Stimulated activated CD4-positive, alpha-beta T cell treated with anti-CD3 and anti-CD28 coated beads, Interleukin-4, amount 100 ng/mL, for 24 hours (primary cell): ENCODE measurements around the gene LRP6.

Experiments
- DNase-seq: peaks from one replicate; pipeline ENCODE4 v3.0.0-alpha.2; 2020

Gene LRP6

DNA sequence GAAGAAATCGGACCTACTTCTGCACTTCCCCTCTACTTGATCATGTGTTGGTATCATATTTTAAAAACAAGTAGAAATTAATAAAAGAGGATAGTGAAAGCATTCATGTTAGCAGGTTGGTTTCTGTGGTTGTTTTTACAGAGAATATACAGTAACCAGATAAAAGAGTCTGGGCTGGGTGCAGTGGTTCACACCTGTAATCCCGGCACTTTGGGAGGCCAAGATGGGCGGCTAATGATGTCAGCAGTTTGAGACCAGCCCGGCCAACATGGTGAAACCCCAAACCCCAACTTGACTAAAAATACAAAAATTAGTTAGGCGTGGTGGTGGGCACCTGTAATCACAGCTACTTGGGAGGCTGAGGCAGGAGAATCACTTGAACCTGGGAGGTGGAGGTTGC lies 55.9 kb downstream of the LRP6 start:
- peak; percentile 4 for DNase-seq

GRCh38 chr12:12210416-12210815 lies 56.4 kb downstream of the LRP6 start:
- no peak for DNase-seq

DNA sequence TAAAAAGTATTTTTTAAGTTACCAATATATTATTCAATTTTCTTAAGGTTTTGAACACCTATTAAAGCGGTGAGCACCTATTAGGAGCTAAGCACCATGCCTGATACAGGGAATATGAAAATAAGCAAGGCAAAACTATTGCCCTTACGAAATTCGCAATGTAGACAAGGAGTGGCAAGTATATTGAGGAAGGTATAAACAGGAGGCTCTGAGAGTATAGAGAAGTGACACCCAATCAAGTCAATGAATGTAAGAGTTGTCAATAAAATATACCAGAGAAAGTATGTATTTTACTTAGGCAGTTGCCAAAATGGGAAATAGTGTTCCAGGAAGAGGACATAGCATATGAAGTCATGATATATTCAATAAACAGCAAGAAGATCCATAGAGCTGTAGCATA lies 57.2 kb downstream of the LRP6 start:
- no peak for DNase-seq

DNA sequence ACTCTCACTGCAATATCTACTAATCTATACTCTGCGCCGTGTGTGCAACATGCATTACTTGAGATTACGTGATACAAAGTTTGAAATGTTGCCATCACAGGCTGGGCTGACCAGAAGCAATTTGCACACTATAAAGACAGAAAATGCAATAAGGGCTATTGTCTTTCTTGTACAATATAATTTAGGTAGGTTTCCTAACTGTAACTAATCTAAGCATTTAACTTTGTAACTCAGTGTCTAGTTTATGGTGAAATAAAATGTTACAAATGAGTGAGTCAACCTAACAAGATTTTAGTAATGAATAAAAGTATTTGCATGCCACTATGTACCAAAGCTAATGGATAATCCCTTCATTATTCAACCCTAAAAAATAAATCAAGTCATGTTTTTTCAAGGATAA lies 57.8 kb downstream of the LRP6 start:
- no peak for DNase-seq

DNA sequence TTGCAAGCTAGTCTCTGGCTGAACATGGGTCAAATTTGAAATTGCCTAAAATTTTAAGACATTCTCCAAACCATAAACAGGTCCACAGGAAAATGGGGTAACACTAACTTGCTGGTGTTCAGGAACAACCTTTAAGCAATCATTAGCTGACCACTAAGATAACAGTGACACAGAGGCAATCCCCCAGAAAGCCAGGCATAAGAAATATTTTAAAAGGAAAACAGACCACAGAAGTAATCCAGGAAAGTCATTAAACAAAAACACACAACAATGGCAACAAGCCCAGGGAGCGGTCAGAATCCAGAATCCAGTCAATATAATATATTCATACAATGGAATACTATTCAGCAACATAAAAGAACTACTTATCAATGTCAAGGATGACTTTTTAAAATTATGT lies 59.1 kb downstream of the LRP6 start:
- no peak for DNase-seq

GRCh38 chr12:12206776-12207388 lies 60.0 kb downstream of the LRP6 start:
- no peak for DNase-seq

DNA sequence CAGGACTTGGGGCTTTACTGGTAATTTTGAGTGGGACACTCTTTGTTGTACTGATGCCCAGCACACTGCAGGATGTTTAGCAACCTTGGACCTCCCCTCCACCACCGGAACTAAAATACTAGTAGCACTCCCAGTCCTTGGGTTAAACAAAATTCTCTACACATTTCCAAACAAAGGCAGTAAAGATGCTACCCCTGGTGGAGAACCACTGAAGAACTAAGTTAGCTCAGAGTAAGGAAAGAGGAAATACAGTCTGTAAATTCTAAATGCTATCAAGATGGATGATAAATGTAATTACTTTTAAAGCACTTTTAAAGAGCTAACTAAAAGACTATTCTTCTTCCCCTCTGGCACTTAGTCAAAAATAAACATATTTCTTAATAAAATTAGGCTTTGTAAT lies 64.1 kb downstream of the LRP6 start:
- no peak for DNase-seq

GRCh38 chr12:12202105-12202504 lies 64.7 kb downstream of the LRP6 start:
- DNase-seq, result no peak

- no peak for DNase-seq
Measured at GRCh38 chr12:12201274-12201758, 65.5 kb downstream of the LRP6 start.

- no peak for DNase-seq
Measured at GRCh38 chr12:12200363-12200762, 66.5 kb downstream of the LRP6 start.

GRCh38 chr12:12198124-12198523 lies 68.7 kb downstream of the LRP6 start:
- no peak for DNase-seq

GRCh38 chr12:12197128-12197527 lies 69.7 kb downstream of the LRP6 start:
- no peak for DNase-seq

DNA sequence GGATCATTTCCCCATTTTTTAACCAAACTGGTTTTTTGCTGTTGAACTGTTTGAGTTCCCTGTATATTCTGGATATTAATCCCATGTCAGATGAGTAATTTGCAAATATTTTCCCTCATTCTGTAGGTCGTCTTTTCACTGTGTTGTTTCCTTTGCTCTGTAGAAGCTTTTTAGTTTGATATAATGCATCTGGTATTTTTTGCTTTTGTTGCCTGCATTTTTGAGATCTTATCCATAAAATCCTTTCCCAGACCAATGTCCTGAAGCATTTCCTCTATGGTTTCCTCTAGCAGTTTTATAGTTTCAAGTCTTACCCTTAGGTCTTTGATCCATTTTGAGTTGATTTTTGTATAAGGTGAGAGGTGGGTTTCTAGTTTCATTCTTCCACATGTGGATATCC lies 71.3 kb downstream of the LRP6 start:
- DNase-seq, result no peak

DNA sequence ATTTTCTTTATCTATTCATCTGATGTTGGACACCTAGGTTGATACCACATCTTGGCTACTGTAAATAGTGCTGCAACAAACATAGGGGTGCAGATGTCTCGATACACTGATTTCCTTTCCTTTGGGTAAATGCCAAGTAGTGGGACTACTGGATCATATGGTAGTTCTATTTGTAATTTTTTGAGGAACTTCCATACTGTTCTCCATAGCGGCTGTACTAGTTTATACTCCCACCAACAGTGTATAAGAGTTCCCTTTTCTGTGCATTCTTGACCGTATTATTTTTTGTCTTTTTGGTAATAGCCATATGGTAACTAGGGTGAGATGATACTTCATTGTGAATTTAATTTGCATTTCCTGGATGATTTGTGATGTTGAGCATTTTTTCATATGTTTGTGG lies 71.8 kb downstream of the LRP6 start:
- DNase-seq, result no peak

GRCh38 chr12:12194206-12194605 lies 72.6 kb downstream of the LRP6 start:
- no peak for DNase-seq

DNA sequence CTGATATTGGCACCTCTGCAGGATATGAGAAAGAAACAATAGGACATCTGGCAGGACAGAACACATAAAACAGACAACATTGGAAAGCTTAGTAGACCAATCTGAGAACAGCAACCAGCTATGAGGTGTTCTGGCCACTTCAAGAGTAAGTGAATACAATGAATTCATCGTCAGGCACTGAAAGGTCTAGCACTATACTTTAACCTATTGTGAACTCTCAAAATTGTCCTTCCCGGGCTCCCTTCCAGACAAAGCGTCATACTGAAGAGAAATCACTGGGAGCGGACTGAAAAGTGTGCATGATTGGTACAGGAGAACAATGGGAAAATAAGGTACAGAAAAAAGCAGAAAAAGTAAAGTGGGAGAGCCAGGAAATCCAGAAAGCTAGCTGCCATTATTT lies 75.8 kb downstream of the LRP6 start:
- DNase-seq, result no peak

- DNase-seq, result no peak
Measured at GRCh38 chr12:12190087-12190809, 76.6 kb downstream of the LRP6 start.

DNA sequence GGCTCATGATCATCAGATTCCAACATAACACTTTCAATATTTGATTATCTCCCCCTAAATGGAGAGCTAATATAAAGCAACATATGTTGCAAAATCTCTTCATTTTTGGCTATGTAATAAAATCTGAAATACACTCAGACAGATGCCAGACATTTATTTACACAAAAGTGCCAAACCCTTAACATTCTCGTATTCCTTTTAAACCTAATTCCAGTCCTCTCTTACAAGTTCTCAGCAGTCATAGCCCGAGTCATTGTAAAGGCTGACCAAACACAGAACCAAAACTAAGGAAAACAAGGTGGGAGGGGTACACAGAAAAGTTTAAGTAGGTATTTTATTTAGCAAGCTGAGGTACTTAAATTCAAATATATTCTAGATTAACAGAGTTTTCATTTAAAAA lies 81.4 kb downstream of the LRP6 start:
- DNase-seq, result no peak

GRCh38 chr12:12182703-12183365 lies 84.0 kb downstream of the LRP6 start:
- DNase-seq, result no peak

GRCh38 chr12:12181511-12181910 lies 85.3 kb downstream of the LRP6 start:
- DNase-seq, result no peak

DNA sequence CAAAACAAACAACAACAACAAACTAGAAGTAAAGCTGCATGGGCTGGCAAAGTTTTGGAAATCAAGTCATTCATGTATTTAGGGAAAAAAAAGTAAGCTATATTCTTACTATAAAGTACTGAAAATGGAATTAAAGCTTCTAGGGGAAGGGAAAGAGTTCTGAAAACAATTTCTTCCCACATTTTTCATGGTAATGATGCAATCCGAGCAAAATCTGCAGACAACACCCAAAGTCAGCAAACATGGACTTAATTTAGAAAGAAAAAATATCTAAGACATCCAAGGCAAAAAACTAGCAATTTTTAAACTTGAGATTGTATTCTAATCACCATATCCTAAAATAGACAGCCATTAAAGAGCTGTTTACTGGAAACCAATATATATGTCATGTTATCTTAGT lies 86.3 kb downstream of the LRP6 start:
- no peak for DNase-seq

DNA sequence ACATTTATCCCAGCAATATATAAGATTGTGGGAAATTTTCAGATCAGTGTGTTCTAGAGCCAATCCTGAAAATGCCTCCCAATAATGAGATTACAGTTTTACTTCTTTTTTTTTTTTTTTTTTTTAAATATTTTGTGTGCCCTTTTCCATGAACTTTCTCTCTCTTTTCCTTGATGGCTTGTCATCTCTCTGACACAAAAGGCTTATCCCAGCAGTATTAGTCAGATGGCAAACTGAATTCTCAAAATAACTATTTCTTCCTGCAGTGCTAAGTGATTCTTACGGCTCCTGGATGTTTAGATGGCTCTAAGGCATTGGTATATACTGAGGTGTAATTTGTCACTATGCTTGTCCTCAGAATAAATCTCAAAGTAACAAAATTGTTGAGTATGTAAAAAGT lies 86.7 kb downstream of the LRP6 start:
- DNase-seq, result no peak

DNA sequence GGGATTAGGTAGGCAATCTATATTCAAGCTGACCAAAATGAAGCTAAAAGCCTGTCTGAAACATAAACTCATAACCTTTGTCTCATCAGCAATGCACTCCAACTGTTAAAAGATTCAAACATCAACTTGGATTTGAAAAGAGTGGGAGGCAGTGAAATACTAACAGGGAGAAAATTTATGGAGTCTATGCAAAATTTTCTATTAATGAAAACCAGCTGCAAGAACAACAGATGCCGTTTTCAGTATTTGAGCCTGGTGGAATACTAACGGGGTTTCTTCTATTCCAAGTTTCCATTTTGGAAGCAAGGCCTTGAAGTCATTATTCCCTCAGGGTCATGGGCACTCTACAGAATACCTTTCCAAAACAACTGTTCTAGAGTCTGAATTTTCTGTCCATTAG lies 88.3 kb downstream of the LRP6 start:
- DNase-seq, result no peak

GRCh38 chr12:12176402-12176801 lies 90.4 kb downstream of the LRP6 start:
- no peak for DNase-seq
